ENCODE results near the gene ZP1. TPM values are rescaled to one million over a fixed set of nuclear protein-coding genes. Genes with fewer than 3 reads are reported as not detected.

Gene ZP1
- total RNA-seq, 2 donors from 2014 or later, result 0.35 TPM; not detected in 1

DNA sequence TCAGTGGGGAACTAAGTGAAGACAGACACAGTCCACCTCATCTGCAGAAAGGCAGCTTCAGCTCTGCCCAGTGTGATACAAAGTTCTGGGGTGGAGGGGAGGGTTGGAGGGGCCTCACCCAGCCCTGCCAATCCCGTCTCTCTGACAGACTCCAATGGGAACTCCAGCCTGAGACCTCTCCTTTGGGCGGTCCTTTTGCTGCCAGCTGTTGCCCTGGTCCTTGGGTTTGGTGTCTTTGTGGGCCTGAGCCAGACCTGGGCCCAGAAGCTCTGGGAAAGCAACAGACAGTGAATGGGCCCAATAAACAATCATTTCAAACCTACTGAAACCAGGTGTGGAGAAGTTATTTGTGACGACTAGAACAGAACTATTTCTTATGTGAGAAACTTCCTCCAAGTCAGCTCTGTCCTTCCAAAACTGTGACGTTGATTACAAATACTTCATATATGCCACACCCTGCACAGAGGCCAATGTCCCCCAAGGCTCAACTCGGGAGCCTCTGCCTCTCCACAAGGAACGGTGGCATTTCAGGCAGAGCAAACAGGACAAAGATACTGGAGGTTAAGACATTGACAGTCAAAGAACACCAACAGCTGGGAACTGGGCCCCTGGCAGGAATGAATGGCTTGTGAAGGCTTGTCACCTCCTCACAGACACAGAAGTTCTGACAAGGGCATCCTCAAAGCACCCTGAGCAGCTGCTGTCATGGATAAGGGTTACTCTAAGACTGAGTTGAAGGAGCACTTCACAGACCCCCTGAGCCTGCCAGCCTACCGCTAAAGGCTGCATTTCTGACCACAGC lies 8.2 kb downstream of the ZP1 start:
- H3K9me3 ChIP-seq, result no peaks in the 10 kb centered on the region
- no peak for DNase-seq
- TF ChIP-seq, protein P1, sequence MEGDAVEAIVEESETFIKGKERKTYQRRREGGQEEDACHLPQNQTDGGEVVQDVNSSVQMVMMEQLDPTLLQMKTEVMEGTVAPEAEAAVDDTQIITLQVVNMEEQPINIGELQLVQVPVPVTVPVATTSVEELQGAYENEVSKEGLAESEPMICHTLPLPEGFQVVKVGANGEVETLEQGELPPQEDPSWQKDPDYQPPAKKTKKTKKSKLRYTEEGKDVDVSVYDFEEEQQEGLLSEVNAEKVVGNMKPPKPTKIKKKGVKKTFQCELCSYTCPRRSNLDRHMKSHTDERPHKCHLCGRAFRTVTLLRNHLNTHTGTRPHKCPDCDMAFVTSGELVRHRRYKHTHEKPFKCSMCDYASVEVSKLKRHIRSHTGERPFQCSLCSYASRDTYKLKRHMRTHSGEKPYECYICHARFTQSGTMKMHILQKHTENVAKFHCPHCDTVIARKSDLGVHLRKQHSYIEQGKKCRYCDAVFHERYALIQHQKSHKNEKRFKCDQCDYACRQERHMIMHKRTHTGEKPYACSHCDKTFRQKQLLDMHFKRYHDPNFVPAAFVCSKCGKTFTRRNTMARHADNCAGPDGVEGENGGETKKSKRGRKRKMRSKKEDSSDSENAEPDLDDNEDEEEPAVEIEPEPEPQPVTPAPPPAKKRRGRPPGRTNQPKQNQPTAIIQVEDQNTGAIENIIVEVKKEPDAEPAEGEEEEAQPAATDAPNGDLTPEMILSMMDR (IDR thresholded peaks at IDR 0.05), result no peak
- no peaks in the 10 kb centered on the region for H3K27me3 ChIP-seq
- no peak overlapping the region for H3K27ac ChIP-seq
- no peak overlapping the region for H3K9ac ChIP-seq (ENCODE audit: low read depth in 2 of 2, low read length in 2 of 2)
- H3K36me3 ChIP-seq, result no peaks in the 10 kb centered on the region
- intact Hi-C loops (cut with DNase I), result no loop called here
- H3K4me1 ChIP-seq, result no peaks in the 10 kb centered on the region
- no peak overlapping the region for H3K4me3 ChIP-seq

DNA sequence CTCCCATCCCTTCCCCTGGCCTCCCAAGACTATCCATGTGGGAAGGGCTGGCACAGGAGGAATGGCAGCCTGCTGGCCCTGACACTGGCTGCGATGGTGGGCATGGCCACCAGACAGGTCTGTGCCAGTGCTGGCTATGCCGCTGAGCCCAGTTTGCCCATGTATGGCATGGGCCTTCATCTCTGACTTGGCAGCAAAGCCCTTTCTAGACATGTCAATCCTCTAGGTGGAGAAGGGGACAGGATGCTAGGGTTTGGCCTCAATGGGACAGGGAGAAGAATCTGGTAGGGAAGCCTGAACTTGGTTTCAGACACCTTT lies 8.8 kb downstream of the ZP1 start:
- Histone ChIP-seq H3K9me3 (no peaks in the 10 kb centered on the region), H3K4me3 (no peak overlapping the region), H3K9ac (ENCODE audit: low read depth in 2 of 2, low read length in 2 of 2) (no peak overlapping the region), H3K27me3 (no peaks in the 10 kb centered on the region), H3K27ac (no peak overlapping the region), H3K4me1 (no peaks in the 10 kb centered on the region), H3K36me3 (no peaks in the 10 kb centered on the region)
- DNase-seq, result no peak
- TF ChIP-seq, protein P1 (IDR thresholded peaks at IDR 0.05), result no peak
- intact Hi-C loops (cut with DNase I), result no loop called here

DNA sequence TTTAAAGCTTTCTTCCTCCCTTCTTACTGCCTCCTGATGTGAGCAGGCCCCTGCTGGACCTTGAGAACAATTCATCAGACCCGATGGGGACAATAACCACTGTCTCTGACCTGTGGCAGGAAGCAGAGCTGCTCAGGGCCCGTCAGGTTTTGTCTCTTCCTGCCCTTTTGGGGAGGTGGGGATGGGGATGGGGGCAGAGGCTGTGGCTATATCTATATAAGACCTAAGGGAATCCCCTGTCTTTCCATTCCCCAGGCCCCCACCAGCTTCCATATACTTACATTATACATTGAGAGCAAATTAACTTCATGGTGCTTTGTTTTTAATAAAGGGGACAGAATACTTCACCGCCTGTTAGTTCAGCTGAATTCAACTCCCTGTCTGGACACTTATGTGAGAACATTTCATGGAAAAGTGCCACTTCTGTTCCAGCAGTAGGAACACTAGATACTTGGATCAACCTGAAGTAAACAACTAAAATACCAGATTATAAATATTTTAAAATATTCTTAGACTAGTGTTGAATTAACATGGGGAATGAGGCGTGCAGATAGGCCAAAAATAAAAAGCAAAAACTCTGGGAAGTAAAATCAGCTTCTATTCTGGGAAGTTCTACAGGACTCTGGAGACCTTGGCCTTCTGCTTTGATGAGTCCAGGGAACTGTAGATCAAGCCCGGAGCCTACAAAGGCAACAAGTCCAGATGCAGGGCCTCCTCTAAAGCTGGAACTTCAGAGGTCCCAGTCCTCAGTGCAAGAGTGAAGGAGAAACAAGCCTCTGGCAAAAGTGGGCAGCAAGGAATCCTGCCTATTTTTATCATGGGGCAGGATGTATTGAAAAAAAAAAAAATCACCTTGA lies 11.1 kb downstream of the ZP1 start:
- no peaks in the 10 kb centered on the region for H3K4me1 ChIP-seq
- no peaks in the 10 kb centered on the region for H3K36me3 ChIP-seq
- no peaks in the 10 kb centered on the region for H3K27me3 ChIP-seq
- no peaks in the 10 kb centered on the region for H3K9me3 ChIP-seq
- TF ChIP-seq, protein P1 (IDR thresholded peaks at IDR 0.05), result no peak
- DNase-seq, result no peak
- no peak overlapping the region for H3K4me3 ChIP-seq
- H3K27ac ChIP-seq, result no peak overlapping the region
- intact Hi-C loops (cut with DNase I), result no loop called here
- no peak overlapping the region for H3K9ac ChIP-seq (ENCODE audit: low read depth in 2 of 2, low read length in 2 of 2)

GRCh38 chr11:60879104-60879503 lies 11.8 kb downstream of the ZP1 start:
- H3K27ac ChIP-seq, result no peak overlapping the region

GRCh38 chr11:60879971-60880588 lies 12.7 kb downstream of the ZP1 start:
- no peak for DNase-seq
- Histone ChIP-seq H3K9ac (ENCODE audit: low read depth in 2 of 2, low read length in 2 of 2) (no peak overlapping the region), H3K4me1 (no peaks in the 10 kb centered on the region), H3K9me3 (no peaks in the 10 kb centered on the region), H3K36me3 (no peaks in the 10 kb centered on the region), H3K4me3 (no peak overlapping the region), H3K27me3 (no peaks in the 10 kb centered on the region), H3K27ac (no peak overlapping the region)
- TF ChIP-seq, protein P1 (IDR thresholded peaks at IDR 0.05), result no peak
- intact Hi-C loops (cut with DNase I), result no loop called here

More at GRCh38 chr11:60879104-60879503, 11.8 kb downstream of the ZP1 start:
- Histone ChIP-seq H3K4me3 (no peak overlapping the region), H3K36me3 (no peaks in the 10 kb centered on the region), H3K9ac (ENCODE audit: low read depth in 2 of 2, low read length in 2 of 2) (no peak overlapping the region), H3K27me3 (no peaks in the 10 kb centered on the region), H3K9me3 (no peaks in the 10 kb centered on the region), H3K4me1 (no peaks in the 10 kb centered on the region)
- intact Hi-C loops (cut with DNase I), result no loop called here
- DNase-seq, result no peak
- TF ChIP-seq, protein P1 (IDR thresholded peaks at IDR 0.05), result no peak

All from colonic mucosa (tissue), 4 donors.